Tibial nerve (tissue), 4 donors: ENCODE measurements around the gene GOLPH3L. TPM values are rescaled to one million over a fixed set of nuclear protein-coding genes. Genes with fewer than 3 reads are reported as not detected.
"Not testable (repeated sequence)": the region's sequence is repeated elsewhere in the genome, so short reads cannot be mapped to it uniquely, and the experiment has no call there.

Experiments used
- DNase-seq, 2 donors: peaks; one replicate each; pipeline ENCODE4 v3.0.0-alpha.2; 2019; ENCODE audit warnings: low spot score in 2 of 2
- H3K27ac ChIP-seq, 4 donors: fragments of 200-600 bp; sonication (generic) in 3 of 4; one replicate each; pipeline ENCODE4 v1.5.1; 2017 to 2019; ENCODE audit warnings: mild to moderate bottlenecking in 1 of 4
- H3K27me3 ChIP-seq, 2 donors: fragments of 200-600 bp; sonication (generic) in 1 of 2; one replicate each; pipeline versions ENCODE4 v1.5.1 to v1.6.0; 2017 to 2019
- H3K36me3 ChIP-seq, 3 donors: fragments of 200-600 bp; sonication (generic); one replicate each; pipeline ENCODE4 v1.5.1; 2018 to 2019
- H3K4me1 ChIP-seq, 4 donors: fragments of 200-600 bp; sonication (generic) in 3 of 4; one replicate each; pipeline ENCODE4 v1.5.1; 2017 to 2019
- H3K4me3 ChIP-seq, 4 donors: fragments of 200-600 bp; sonication (generic) in 3 of 4; one replicate each; pipeline ENCODE4 v1.5.1; 2017 to 2019; ENCODE audit warnings: mild to moderate bottlenecking in 1 of 4, moderate library complexity in 1 of 4
- H3K9me3 ChIP-seq, 4 donors: fragments of 200-600 bp; sonication (generic) in 3 of 4; one replicate each; pipeline ENCODE4 v1.5.1; 2017 to 2019
- CTCF ChIP-seq, 5 experiments: fragments of 200-600 bp in 3 of 5; fragments of 450-650 bp in 2 of 5; sonication (generic) in 3 of 5; IDR thresholded peaks; one replicate each; pipeline ENCODE4 v1.5.1; 2016 to 2019; ENCODE audit warnings: antibody characterized with exemption in 5 of 5, mild to moderate bottlenecking in 3 of 5, moderate library complexity in 2 of 5
- EP300 ChIP-seq, 2 donors: sonication (generic); formaldehyde crosslinking; IDR thresholded peaks; one replicate each; pipeline ENCODE4 v1.6.1; 2017; ENCODE audit warnings: antibody characterized with exemption in 2 of 2, mild to moderate bottlenecking in 1 of 2
- POLR2A ChIP-seq, 2 donors: fragments of 450-650 bp; IDR thresholded peaks; one replicate each; pipeline ENCODE4 v1.6.1; 2017; ENCODE audit warnings: antibody characterized with exemption in 2 of 2, mild to moderate bottlenecking in 2 of 2, moderate library complexity in 2 of 2
- WGBS, 2 donors: methylation state at CpG; one replicate each; pipeline ENCODE4 v1.1.5; 2018; 5-methylcytosine and 5-hydroxymethylcytosine counted together
- total RNA-seq, 4 donors: library from RNA; depleted of rRNA; stranded (reverse); fragments of >200 nt; gene quantifications; one replicate each; pipeline ENCODE4 v1.1.0, GENCODE V29; 2016

The GOLPH3L gene
- total RNA-seq, 4 donors from 2014 or later: 20.6 to 30.9 (median 26.5) TPM

DNA sequence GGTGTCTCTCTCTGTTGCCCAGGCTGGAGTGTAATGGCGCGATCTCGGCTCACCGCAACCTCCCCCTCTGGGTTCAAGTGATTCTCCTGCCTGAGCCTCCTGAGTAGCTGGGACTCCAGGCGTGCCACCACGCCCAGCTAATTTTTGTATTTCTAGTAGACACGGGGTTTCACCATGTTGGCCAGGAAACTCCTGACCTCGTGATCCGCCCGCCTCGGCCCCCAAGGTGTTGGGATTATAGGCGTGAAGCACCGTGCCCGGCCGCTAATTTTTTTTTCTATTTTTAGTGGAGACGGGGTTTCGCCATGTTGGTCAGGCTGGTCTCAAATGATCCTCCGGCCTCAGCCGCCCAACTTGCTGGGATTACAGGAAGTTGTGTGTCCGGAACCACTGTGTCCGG lies 23.1 kb upstream of the GOLPH3L start:
- Histone ChIP-seq H3K27me3 (no peaks in the 10 kb centered on the region), H3K4me1 (no peaks in the 10 kb centered on the region), H3K4me3 (no peak overlapping the region), H3K27ac (no peak overlapping the region), H3K36me3 (no peaks in the 10 kb centered on the region), H3K9me3 (no peaks in the 10 kb centered on the region)
- DNase-seq: no peak
- TF ChIP-seq POLR2A (IDR thresholded peaks at IDR 0.05) (no peak), CTCF (IDR thresholded peaks at IDR 0.05) (no peak), EP300 (IDR thresholded peaks at IDR 0.05) (no peak)
- WGBS, 2 donors: 94 to 95% methylated on average over 21 of the region's 21 CpGs

DNA sequence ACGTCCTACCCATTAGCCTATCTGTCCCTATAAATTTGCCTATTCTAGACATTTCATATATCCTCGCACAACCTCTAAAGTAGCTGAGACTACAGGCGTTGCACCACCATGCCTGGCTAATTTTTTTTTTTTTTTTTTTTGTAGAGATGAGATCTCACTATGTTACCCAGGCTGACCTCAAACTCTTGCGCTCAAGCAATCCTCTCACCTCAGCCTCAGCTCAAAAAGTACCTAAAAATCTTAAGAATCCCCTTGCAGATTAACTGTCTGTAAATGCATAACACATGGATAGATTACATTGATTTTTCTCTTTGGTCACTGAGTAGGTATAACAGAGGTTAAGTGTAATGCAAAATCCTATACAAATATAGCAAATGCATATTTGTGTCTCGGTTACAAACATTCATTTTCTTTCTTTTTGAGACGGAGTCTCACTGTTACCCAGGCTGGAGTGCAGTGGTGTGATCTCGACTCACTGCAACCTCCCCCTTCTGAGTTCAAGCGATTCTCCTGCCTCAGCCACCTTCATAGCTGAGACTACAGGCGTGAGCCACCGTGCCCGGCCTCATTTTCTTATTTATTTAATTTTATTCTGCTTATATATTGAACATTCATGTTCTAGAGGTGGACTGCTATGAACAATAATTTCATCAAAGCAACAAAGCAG lies 21.4 kb upstream of the GOLPH3L start:
- Histone ChIP-seq H3K36me3 (no peaks in the 10 kb centered on the region), H3K9me3 (no peaks in the 10 kb centered on the region), H3K4me1 (no peaks in the 10 kb centered on the region), H3K4me3 (no peak overlapping the region), H3K27ac (no peak overlapping the region), H3K27me3 (no peaks in the 10 kb centered on the region)
- 78 to 84% methylated on average over 11 of the region's 11 CpGs for WGBS, 2 donors
- DNase-seq: no peak
- TF ChIP-seq POLR2A (IDR thresholded peaks at IDR 0.05) (no peak), EP300 (IDR thresholded peaks at IDR 0.05) (no peak), CTCF (IDR thresholded peaks at IDR 0.05) (no peak)

- not testable (repeated sequence) for H3K9me3 ChIP-seq, H3K4me3 ChIP-seq, DNase-seq, H3K27ac ChIP-seq, H3K4me1 ChIP-seq, H3K27me3 ChIP-seq, H3K36me3 ChIP-seq
- 64 to 69% methylated on average over 1 of the region's 1 CpG for WGBS, 2 donors
Measured at GRCh38 chr1:150709031-150709430, 12.1 kb upstream of the GOLPH3L start.

DNA sequence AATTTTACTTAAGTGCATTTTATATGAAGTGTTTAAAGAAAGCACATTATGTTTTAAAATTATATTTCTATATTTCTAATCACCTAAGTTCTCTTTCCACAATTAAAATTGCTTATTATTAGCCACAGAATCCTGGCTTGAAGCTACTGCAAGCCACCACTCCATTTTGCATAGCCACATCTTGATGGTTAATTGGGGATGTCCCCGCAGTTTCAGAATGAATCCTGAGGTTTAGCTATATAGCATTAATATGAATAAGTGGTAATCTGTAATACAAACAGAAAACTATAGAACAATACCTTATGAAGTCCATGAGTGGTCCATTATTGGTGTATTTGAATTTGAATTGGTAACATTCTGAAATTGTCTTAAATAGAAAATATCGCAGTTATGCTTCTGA lies 11.6 kb upstream of the GOLPH3L start:
- no peak overlapping the region for H3K4me3 ChIP-seq
- H3K4me1 ChIP-seq: no peaks in the 10 kb centered on the region
- WGBS, 2 donors: 93 to 96% methylated on average over 2 of the region's 2 CpGs
- H3K27me3 ChIP-seq: no peaks in the 10 kb centered on the region
- no peak for DNase-seq
- H3K27ac ChIP-seq: no peak overlapping the region
- TF ChIP-seq EP300 (IDR thresholded peaks at IDR 0.05) (no peak), POLR2A (IDR thresholded peaks at IDR 0.05) (no peak)
- no peaks in the 10 kb centered on the region for H3K36me3 ChIP-seq
- no peaks in the 10 kb centered on the region for H3K9me3 ChIP-seq

GRCh38 chr1:150706091-150706490 lies 9.1 kb upstream of the GOLPH3L start:
- no peak for DNase-seq
- TF ChIP-seq POLR2A (IDR thresholded peaks at IDR 0.05) (no peak), EP300 (IDR thresholded peaks at IDR 0.05) (no peak), CTCF (IDR thresholded peaks at IDR 0.05) (no peak)
- no peaks in the 10 kb centered on the region for H3K9me3 ChIP-seq
- H3K36me3 ChIP-seq: no peaks in the 10 kb centered on the region
- 76 to 84% methylated on average over 1 of the region's 1 CpG for WGBS, 2 donors
- H3K4me1 ChIP-seq: no peaks in the 10 kb centered on the region
- H3K4me3 ChIP-seq: no peak overlapping the region
- no peak overlapping the region for H3K27ac ChIP-seq
- no peaks in the 10 kb centered on the region for H3K27me3 ChIP-seq

DNA sequence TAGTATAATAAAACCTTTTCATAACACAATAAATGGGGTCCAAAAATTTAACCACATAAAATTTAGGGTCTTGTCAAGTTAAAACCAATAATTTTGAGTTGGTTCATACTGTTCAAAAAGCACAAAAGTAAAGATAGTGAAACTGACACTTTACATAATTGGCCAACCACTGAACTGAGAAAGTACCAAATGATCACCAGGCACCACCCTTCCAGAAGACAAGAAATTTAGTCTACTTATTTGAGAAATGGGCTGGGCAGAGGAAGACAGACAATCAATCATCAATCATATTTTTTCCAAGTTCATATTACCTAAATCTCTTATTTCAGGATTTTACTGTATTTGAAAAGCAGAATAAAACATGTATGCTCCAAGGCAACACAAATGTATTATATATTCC lies 6.5 kb upstream of the GOLPH3L start:
- H3K27me3 ChIP-seq: no peaks in the 10 kb centered on the region
- no peak for DNase-seq
- no peak overlapping the region for H3K4me3 ChIP-seq
- TF ChIP-seq CTCF (IDR thresholded peaks at IDR 0.05) (no peak), EP300 (IDR thresholded peaks at IDR 0.05) (no peak), POLR2A (IDR thresholded peaks at IDR 0.05) (no peak)
- H3K27ac ChIP-seq: no peak overlapping the region
- no peaks in the 10 kb centered on the region for H3K9me3 ChIP-seq
- no peaks in the 10 kb centered on the region for H3K4me1 ChIP-seq
- no peaks in the 10 kb centered on the region for H3K36me3 ChIP-seq
